Effector memory CD4-positive, alpha-beta T cell (primary cell): ENCODE data around the gene FAM163A.
"Not testable (repeated sequence)": the region's sequence is repeated elsewhere in the genome, so short reads cannot be mapped to it uniquely, and the experiment has no call there.

Source experiments
- DNase-seq, 3 donors: peaks; one replicate each; pipeline ENCODE4 v3.0.0-alpha.2; 2020
- H3K27ac ChIP-seq: 2 replicates; pipeline ENCODE4 v1.7.0; 2013; ENCODE audit warnings: mild to moderate bottlenecking, low read length, moderate library complexity; ENCODE audit not compliant: insufficient read depth, poor library complexity, severe bottlenecking
- H3K27me3 ChIP-seq: replicated peaks from 2 replicates; pipeline ENCODE4 v1.7.0; 2013; ENCODE audit warnings: mild to moderate bottlenecking, low read length; ENCODE audit not compliant: insufficient read depth, control insufficient read depth, poor library complexity, severe bottlenecking
- H3K36me3 ChIP-seq: 2 replicates; pipeline ENCODE4 v1.7.0; 2013; ENCODE audit warnings: mild to moderate bottlenecking, low read length, moderate library complexity; ENCODE audit not compliant: control insufficient read depth, insufficient read depth
- H3K4me1 ChIP-seq: 2 replicates; pipeline ENCODE4 v1.7.0; 2013; ENCODE audit warnings: low read length, mild to moderate bottlenecking; ENCODE audit not compliant: control insufficient read depth, insufficient read depth, poor library complexity, severe bottlenecking
- H3K4me3 ChIP-seq: 2 replicates; pipeline ENCODE4 v1.7.0; 2013; ENCODE audit warnings: low read length, low read depth, mild to moderate bottlenecking; ENCODE audit not compliant: insufficient read depth, poor library complexity, severe bottlenecking
- H3K9me3 ChIP-seq: 2 replicates; pipeline ENCODE4 v1.7.0; 2013; ENCODE audit warnings: mild to moderate bottlenecking, low read length, moderate library complexity; ENCODE audit not compliant: control insufficient read depth

Gene FAM163A

GRCh38 chr1:179831852-179832699, 89.0 kb downstream of the FAM163A start:
- Histone ChIP-seq H3K27me3 (no peaks in the 10 kb centered on the region), H3K4me1 (peaks cover 18% of the 10 kb centered on the region), H3K27ac (peak overlapping the region; percentile 19), H3K9me3 (no peaks in the 10 kb centered on the region), H3K36me3 (no peaks in the 10 kb centered on the region), H3K4me3 (peak overlapping the region; percentile 18)
- no peak for DNase-seq

- not testable (repeated sequence) for H3K27me3 ChIP-seq, H3K9me3 ChIP-seq, H3K27ac ChIP-seq, H3K4me1 ChIP-seq, H3K36me3 ChIP-seq, DNase-seq, H3K4me3 ChIP-seq
Measured at GRCh38 chr1:179836686-179837445, 93.8 kb downstream of the FAM163A start.

- H3K4me1 ChIP-seq: no peaks in the 10 kb centered on the region
- no peaks in the 10 kb centered on the region for H3K27me3 ChIP-seq
- peaks cover 8% of the 10 kb centered on the region for H3K36me3 ChIP-seq
- H3K9me3 ChIP-seq: no peaks in the 10 kb centered on the region
- H3K4me3 ChIP-seq: no peak overlapping the region
- no peak overlapping the region for H3K27ac ChIP-seq
- DNase-seq: no peak
Measured at GRCh38 chr1:179840107-179840506, 97.0 kb downstream of the FAM163A start.

GRCh38 chr1:179848233-179848632, 105.1 kb downstream of the FAM163A start:
- H3K27me3 ChIP-seq: no peaks in the 10 kb centered on the region
- no peaks in the 10 kb centered on the region for H3K4me1 ChIP-seq
- peaks cover 54% of the 10 kb centered on the region for H3K36me3 ChIP-seq
- H3K4me3 ChIP-seq: no peak overlapping the region
- H3K27ac ChIP-seq: no peak overlapping the region
- H3K9me3 ChIP-seq: no peaks in the 10 kb centered on the region
- DNase-seq: no peak

GRCh38 chr1:179853102-179853501, 110.0 kb downstream of the FAM163A start:
- Histone ChIP-seq H3K4me1 (no peaks in the 10 kb centered on the region), H3K27me3 (no peaks in the 10 kb centered on the region), H3K9me3 (no peaks in the 10 kb centered on the region), H3K4me3 (no peak overlapping the region), H3K36me3 (peaks cover 36% of the 10 kb centered on the region), H3K27ac (no peak overlapping the region)
- DNase-seq: no peak

- not testable (repeated sequence) for H3K4me1 ChIP-seq, H3K9me3 ChIP-seq, H3K27me3 ChIP-seq, H3K4me3 ChIP-seq, DNase-seq, H3K27ac ChIP-seq
- H3K36me3 ChIP-seq: peaks cover 15% of the 10 kb centered on the region
Measured at GRCh38 chr1:179855831-179856230, 112.7 kb downstream of the FAM163A start.

GRCh38 chr1:179856296-179856695, 113.2 kb downstream of the FAM163A start:
- no peak overlapping the region for H3K27ac ChIP-seq

GRCh38 chr1:179857009-179857408, 113.9 kb downstream of the FAM163A start:
- DNase-seq: no peak
- no peaks in the 10 kb centered on the region for H3K9me3 ChIP-seq
- H3K27me3 ChIP-seq: no peaks in the 10 kb centered on the region
- H3K4me1 ChIP-seq: no peaks in the 10 kb centered on the region
- H3K27ac ChIP-seq: no peak overlapping the region
- H3K36me3 ChIP-seq: peaks cover 13% of the 10 kb centered on the region
- H3K4me3 ChIP-seq: no peak overlapping the region

More at GRCh38 chr1:179856296-179856695, 113.2 kb downstream of the FAM163A start:
- H3K27me3 ChIP-seq: no peaks in the 10 kb centered on the region
- no peaks in the 10 kb centered on the region for H3K4me1 ChIP-seq
- H3K9me3 ChIP-seq: no peaks in the 10 kb centered on the region
- DNase-seq: no peak
- H3K36me3 ChIP-seq: peaks cover 13% of the 10 kb centered on the region
- no peak overlapping the region for H3K4me3 ChIP-seq

- Histone ChIP-seq H3K4me1 (no peaks in the 10 kb centered on the region), H3K27me3 (no peaks in the 10 kb centered on the region), H3K36me3 (peaks cover 31% of the 10 kb centered on the region), H3K9me3 (no peaks in the 10 kb centered on the region), H3K4me3 (no peak overlapping the region), H3K27ac (no peak overlapping the region)
- DNase-seq: no peak
Measured at GRCh38 chr1:179860652-179861051, 117.6 kb downstream of the FAM163A start.

GRCh38 chr1:179865377-179865776, 122.3 kb downstream of the FAM163A start:
- Histone ChIP-seq H3K36me3 (peaks cover 23% of the 10 kb centered on the region), H3K27me3 (no peaks in the 10 kb centered on the region), H3K9me3 (no peaks in the 10 kb centered on the region), H3K27ac (no peak overlapping the region), H3K4me1 (no peaks in the 10 kb centered on the region), H3K4me3 (no peak overlapping the region)
- no peak for DNase-seq
